Suprapubic skin (tissue), 4 donors: ENCODE results near the gene HOXA13. TPM values are rescaled to one million over a fixed set of nuclear protein-coding genes. Genes with fewer than 3 reads are reported as not detected.

ENCODE experiments used
- DNase-seq, 2 donors: peaks; one replicate each; pipeline ENCODE4 v3.0.0-alpha.2; 2019; ENCODE audit warnings: low spot score in 2 of 2
- H3K27ac ChIP-seq: fragments of 200-600 bp; sonication (generic); one replicate; pipeline ENCODE4 v1.5.1; 2019
- H3K27me3 ChIP-seq: fragments of 200-600 bp; sonication (generic); one replicate; pipeline ENCODE4 v1.5.1; 2019
- H3K36me3 ChIP-seq: fragments of 200-600 bp; sonication (generic); one replicate; pipeline ENCODE4 v1.5.1; 2019
- H3K4me1 ChIP-seq: fragments of 200-600 bp; sonication (generic); one replicate; pipeline ENCODE4 v1.5.1; 2019
- H3K4me3 ChIP-seq: fragments of 200-600 bp; sonication (generic); one replicate; pipeline ENCODE4 v1.5.1; 2019; ENCODE audit warnings: mild to moderate bottlenecking
- H3K9me3 ChIP-seq: fragments of 200-600 bp; sonication (generic); one replicate; pipeline ENCODE4 v1.5.1; 2019
- CTCF ChIP-seq, 2 donors: fragments of 200-600 bp in 1 of 2; fragments of 450-650 bp in 1 of 2; sonication (generic) in 1 of 2; IDR thresholded peaks; one replicate each; pipeline ENCODE4 v1.5.1; 2016 to 2019; ENCODE audit warnings: antibody characterized with exemption in 2 of 2, mild to moderate bottlenecking in 1 of 2, moderate library complexity in 1 of 2
- EP300 ChIP-seq: sonication (generic); formaldehyde crosslinking; IDR thresholded peaks from one replicate; pipeline ENCODE4 v1.6.1; 2017; ENCODE audit warnings: antibody characterized with exemption
- POLR2A ChIP-seq, 2 donors: fragments of 450-650 bp; IDR thresholded peaks; one replicate each; pipeline ENCODE4 v1.6.1; 2017; ENCODE audit warnings: antibody characterized with exemption in 2 of 2, mild to moderate bottlenecking in 2 of 2, moderate library complexity in 2 of 2
- POLR2AphosphoS5 ChIP-seq, 3 donors: sonication (generic); formaldehyde crosslinking; IDR thresholded peaks; one replicate each; pipeline ENCODE4 v1.6.1; 2017; ENCODE audit warnings: antibody characterized with exemption in 3 of 3
- WGBS: methylation state at CpG from one replicate; pipeline ENCODE4 v1.1.5; 2018; 5-methylcytosine and 5-hydroxymethylcytosine counted together
- total RNA-seq, 4 donors: library from RNA; depleted of rRNA; stranded (reverse); fragments of >200 nt; gene quantifications; one replicate each; pipeline ENCODE4 v1.1.0, GENCODE V29; 2016

HOXA13 gene
- total RNA-seq, 4 donors from 2014 or later, result 0.17 TPM; not detected in 3

GRCh38 chr7:27182285-27182841 is 17.5 kb downstream of the HOXA13 start:
- TF ChIP-seq EP300, result no peak
- no peak for TF ChIP-seq CTCF (IDR thresholded peaks at IDR 0.05)
- no peak for TF ChIP-seq POLR2AphosphoS5 (IDR thresholded peaks at IDR 0.05)
- no peak for TF ChIP-seq POLR2A (IDR thresholded peaks at IDR 0.05)
- Histone ChIP-seq H3K27ac (no peak overlapping the region), H3K4me3 (no peak overlapping the region), H3K27me3 (peaks cover 73% of the 10 kb centered on the region), H3K4me1 (peaks cover 47% of the 10 kb centered on the region), H3K36me3 (no peaks in the 10 kb centered on the region), H3K9me3 (no peaks in the 10 kb centered on the region)
- DNase-seq, result peak; percentile 56 to 73
- WGBS, result 74% methylated on average over 3 of the region's 4 CpGs

GRCh38 chr7:27181795-27182275 is 18.1 kb downstream of the HOXA13 start:
- H3K4me3 ChIP-seq, result no peak overlapping the region
- no peak for TF ChIP-seq POLR2AphosphoS5 (IDR thresholded peaks at IDR 0.05)
- no peaks in the 10 kb centered on the region for H3K9me3 ChIP-seq
- peak; percentile 49 to 72 for DNase-seq
- H3K36me3 ChIP-seq, result no peaks in the 10 kb centered on the region
- peaks cover 70% of the 10 kb centered on the region for H3K27me3 ChIP-seq
- H3K27ac ChIP-seq, result no peak overlapping the region
- H3K4me1 ChIP-seq, result peaks cover 49% of the 10 kb centered on the region
- WGBS, result 82% methylated on average over 4 of the region's 4 CpGs

GRCh38 chr7:27180431-27181420 is 19.2 kb downstream of the HOXA13 start:
- DNase-seq, result peak; percentile 67 to 75
- Histone ChIP-seq H3K4me3 (peak overlapping the region; percentile 32), H3K27ac (peak overlapping the region; percentile 42), H3K36me3 (no peaks in the 10 kb centered on the region), H3K27me3 (peaks cover 59% of the 10 kb centered on the region), H3K4me1 (peaks cover 50% of the 10 kb centered on the region), H3K9me3 (no peaks in the 10 kb centered on the region)
- 86% methylated on average over 8 of the region's 12 CpGs for WGBS
- TF ChIP-seq CTCF (IDR thresholded peaks at IDR 0.05) (no peak), POLR2A (IDR thresholded peaks at IDR 0.05) (no peak)

- Histone ChIP-seq H3K4me3 (peak overlapping the region; percentile 32), H3K27ac (peak overlapping the region; percentile 42), H3K27me3 (peaks cover 49% of the 10 kb centered on the region), H3K9me3 (no peaks in the 10 kb centered on the region), H3K4me1 (peaks cover 48% of the 10 kb centered on the region), H3K36me3 (no peaks in the 10 kb centered on the region)
- TF ChIP-seq POLR2A (IDR thresholded peaks at IDR 0.05) (no peak), CTCF (IDR thresholded peaks at IDR 0.05) (peak; percentile 61 to 93), EP300 (no peak), POLR2AphosphoS5 (IDR thresholded peaks at IDR 0.05) (peak in 1 of 3 donors; percentile 15)
- DNase-seq, result peak; percentile 89 to 91
- 36% methylated on average over 56 of the region's 56 CpGs for WGBS
Measured at GRCh38 chr7:27179503-27180430, 20.1 kb downstream of the HOXA13 start.

- WGBS, result 56% methylated on average over 14 of the region's 14 CpGs
- peaks cover 45% of the 10 kb centered on the region for H3K27me3 ChIP-seq
- DNase-seq, result peak; percentile 55 to 74
- no peak for TF ChIP-seq POLR2AphosphoS5 (IDR thresholded peaks at IDR 0.05)
- no peak for TF ChIP-seq EP300
- TF ChIP-seq CTCF (IDR thresholded peaks at IDR 0.05), result no peak
- no peak for TF ChIP-seq POLR2A (IDR thresholded peaks at IDR 0.05)
- H3K36me3 ChIP-seq, result no peaks in the 10 kb centered on the region
- H3K4me3 ChIP-seq, result peak overlapping the region; percentile 32
- peak overlapping the region; percentile 42 for H3K27ac ChIP-seq
- H3K9me3 ChIP-seq, result no peaks in the 10 kb centered on the region
- peaks cover 48% of the 10 kb centered on the region for H3K4me1 ChIP-seq
Measured at GRCh38 chr7:27179030-27179429, 20.9 kb downstream of the HOXA13 start.
